ENCODE results near the gene GPALPP1.
"Not testable (repeated sequence)": the region's sequence is repeated elsewhere in the genome, so short reads cannot be mapped to it uniquely, and the experiment has no call there.

DNA sequence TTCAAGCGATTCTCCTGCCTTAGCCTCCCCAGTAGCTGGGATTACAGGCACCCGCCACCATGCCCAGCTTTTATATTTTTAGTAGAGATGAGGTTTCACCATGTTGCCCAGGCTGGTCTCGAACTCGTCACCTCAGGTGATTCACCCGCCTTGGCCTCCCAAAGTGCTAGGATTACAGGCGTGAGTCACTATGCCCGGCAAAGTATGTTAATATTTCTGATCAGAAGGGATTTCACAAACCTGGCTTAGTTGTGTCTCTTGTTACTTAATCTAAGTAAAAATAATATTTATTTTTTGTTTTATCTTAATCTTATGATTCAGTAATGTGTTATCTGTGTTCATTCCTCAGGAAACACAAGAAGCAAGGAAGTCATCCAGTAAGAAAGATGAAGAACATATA is 30.6 kb downstream of the GPALPP1 start:
- TF ChIP-seq TAF1, POLR2A (IDR thresholded peaks at IDR 0.05; ENCODE audit: low read depth, low read length): not testable (repeated sequence)
